CD4-positive, alpha-beta T cell treated with Interleukin-17A for 4 hours (primary cell): Measurements from ENCODE around the gene INPP4B.
"Not testable (repeated sequence)": the region's sequence is repeated elsewhere in the genome, so short reads cannot be mapped to it uniquely, and the experiment has no call there.

Source experiments
- DNase-seq: peaks from one replicate; pipeline ENCODE4 v3.0.0-alpha.2; 2020; ENCODE audit warnings: mixed read lengths

The INPP4B gene

GRCh38 chr4:142112451-142112850 is 733.6 kb downstream of the INPP4B start:
- DNase-seq, result no peak

GRCh38 chr4:142110136-142110535 is 736.0 kb downstream of the INPP4B start:
- DNase-seq, result no peak

- DNase-seq, result no peak
Observed at GRCh38 chr4:142104041-142104440, 742.1 kb downstream of the INPP4B start.

GRCh38 chr4:142101401-142101800 is 744.7 kb downstream of the INPP4B start:
- no peak for DNase-seq

- DNase-seq, result no peak
Observed at GRCh38 chr4:142100941-142101340, 745.2 kb downstream of the INPP4B start.

- DNase-seq, result no peak
Observed at GRCh38 chr4:142098900-142099545, 747.1 kb downstream of the INPP4B start.

- no peak for DNase-seq
Observed at GRCh38 chr4:142098380-142098779, 747.7 kb downstream of the INPP4B start.

- DNase-seq, result no peak
Observed at GRCh38 chr4:142097015-142097414, 749.1 kb downstream of the INPP4B start.

GRCh38 chr4:142095886-142096605 is 750.1 kb downstream of the INPP4B start:
- no peak for DNase-seq

GRCh38 chr4:142092941-142093340 is 753.2 kb downstream of the INPP4B start:
- no peak for DNase-seq

GRCh38 chr4:142091691-142092182 is 754.4 kb downstream of the INPP4B start:
- DNase-seq, result no peak

- DNase-seq, result no peak
Observed at GRCh38 chr4:142091085-142091513, 755.0 kb downstream of the INPP4B start.

- DNase-seq, result no peak
Observed at GRCh38 chr4:142088906-142089305, 757.2 kb downstream of the INPP4B start.

- no peak for DNase-seq
Observed at GRCh38 chr4:142085513-142086292, 760.4 kb downstream of the INPP4B start.

GRCh38 chr4:142083264-142083663 is 762.8 kb downstream of the INPP4B start:
- DNase-seq, result no peak

- DNase-seq, result no peak
Observed at GRCh38 chr4:142081025-142081424, 765.1 kb downstream of the INPP4B start.

GRCh38 chr4:142079959-142080358 is 766.1 kb downstream of the INPP4B start:
- no peak for DNase-seq

GRCh38 chr4:142077048-142077447 is 769.1 kb downstream of the INPP4B start:
- no peak for DNase-seq

GRCh38 chr4:142068304-142068703 is 777.8 kb downstream of the INPP4B start:
- not testable (repeated sequence) for DNase-seq

- not testable (repeated sequence) for DNase-seq
Observed at GRCh38 chr4:142066562-142066961, 779.5 kb downstream of the INPP4B start.

GRCh38 chr4:142065086-142065647 is 780.9 kb downstream of the INPP4B start:
- no peak for DNase-seq

- no peak for DNase-seq
Observed at GRCh38 chr4:142064181-142064580, 781.9 kb downstream of the INPP4B start.

- no peak for DNase-seq
Observed at GRCh38 chr4:142045996-142046395, 800.1 kb downstream of the INPP4B start.
